Upper lobe of right lung (tissue), 1 donor: Measurements from ENCODE around the gene TEP1. TPM values are rescaled to one million over a fixed set of nuclear protein-coding genes. Genes with fewer than 3 reads are reported as not detected.

Source experiments
- ATAC-seq: fragments of 200-7000 bp; cut with Tn5 transposase; one replicate; pipeline ENCODE4 v1.9.1; 2020; ENCODE audit warnings: mild to moderate bottlenecking, moderate library complexity
- DNase-seq: peaks from one replicate; pipeline ENCODE4 v3.0.0-alpha.2; 2020
- H3K27ac ChIP-seq: fragments of 200-600 bp; one replicate; pipeline ENCODE4 v1.8.0; 2022
- H3K27me3 ChIP-seq: fragments of 200-600 bp; one replicate; pipeline ENCODE4 v1.8.0; 2022; ENCODE audit warnings: mild to moderate bottlenecking
- H3K36me3 ChIP-seq: fragments of 200-600 bp; one replicate; pipeline ENCODE4 v1.8.0; 2022
- H3K4me1 ChIP-seq: fragments of 200-600 bp; one replicate; pipeline ENCODE4 v1.8.0; 2022
- H3K4me3 ChIP-seq: fragments of 200-600 bp; one replicate; pipeline ENCODE4 v1.8.0; 2022; ENCODE audit warnings: mild to moderate bottlenecking
- H3K9me3 ChIP-seq: fragments of 200-600 bp; one replicate; pipeline ENCODE4 v1.8.0; 2022
- intact Hi-C: fragments of 100-400 bp; cut with DNase I; formaldehyde crosslinking; loops from one replicate; pipeline ENCODE4 v1.11.0; 2022
- long read RNA-seq: library from polyadenylated mRNA; unstranded; transcript quantifications from one replicate; pipeline ENCODE4 v2.0.0, GENCODE V29; 2021
- total RNA-seq: library from RNA; stranded (reverse); fragmentation: NEBNext Ultra II Directional; extraction: Animal tissue kit (Norgen Biotek cat#: 25700); gene quantifications from one replicate; pipeline ENCODE4 v1.2.1, GENCODE V29; 2021
- TF ChIP-seq, protein P1 (sequence below): fragments of 200-600 bp; IDR thresholded peaks from one replicate; pipeline ENCODE4 v1.8.0; 2022; ENCODE audit warnings: antibody characterized with exemption
- donor health status: DM: no; HTN: yes; CAD: no; lungs with severe emphysema.

TEP1 gene
- 48.9 TPM for total RNA-seq
- long read RNA-seq, partial matches to known transcripts = 6 of 14 reads
- long read RNA-seq, other reads (novel, unspliced or antisense) = 7 of 14 reads

DNA sequence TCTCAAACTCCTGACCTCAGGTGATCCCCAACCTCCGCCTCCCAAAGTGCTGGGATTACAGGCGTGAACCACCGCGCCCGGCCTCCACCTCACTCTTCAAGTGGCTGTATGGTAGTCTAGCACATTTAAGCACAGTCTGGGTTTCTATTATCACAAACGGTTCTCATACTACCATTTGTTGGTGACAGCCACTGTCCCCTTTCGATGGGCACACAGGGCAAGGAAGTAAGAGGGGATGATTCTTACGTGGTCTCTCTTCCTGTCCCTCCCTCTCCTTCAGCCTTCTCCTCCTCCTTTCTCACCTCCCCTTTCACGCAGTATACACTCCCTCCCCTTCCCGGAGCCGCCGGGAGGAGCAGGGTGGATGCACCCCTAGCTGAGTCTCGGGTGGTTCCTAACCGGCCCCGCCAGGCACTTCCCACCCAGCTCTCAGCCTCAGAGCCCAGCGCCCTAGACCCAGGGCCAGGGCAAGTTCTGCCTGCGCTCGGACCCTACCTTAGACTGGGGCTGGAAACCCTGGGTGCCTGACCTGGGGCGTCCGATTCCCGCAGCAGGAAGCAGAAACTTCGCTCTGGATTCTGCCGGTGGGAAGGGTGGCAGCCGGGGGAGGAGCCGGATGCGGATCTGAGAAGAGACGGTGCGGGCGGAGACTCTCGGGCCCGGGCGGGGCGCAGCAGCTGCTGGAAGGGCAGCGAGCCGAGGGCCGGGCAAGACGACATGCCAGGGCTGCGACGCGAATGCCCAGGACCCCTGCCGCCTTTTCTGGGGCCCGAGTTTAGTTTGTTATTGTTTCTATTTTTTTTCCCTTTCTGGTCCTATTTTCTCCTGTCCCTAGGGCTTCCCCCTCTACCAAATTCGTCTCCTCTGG, at the start of gene TEP1:
Gene TEP1 (minus strand): TSS at position 626 of the 868 bp plus-strand sequence. CDS start 5,062 bp downstream, outside the sequence.
- Histone ChIP-seq H3K4me1 (peaks cover 18% of the 10 kb centered on the region), H3K36me3 (peaks cover 4% of the 10 kb centered on the region), H3K27me3 (no peaks in the 10 kb centered on the region), H3K9me3 (no peaks in the 10 kb centered on the region), H3K27ac (peak within 1 kb of the TSS; percentile 94), H3K4me3 (peak within 1 kb of the TSS; percentile 83)
- TF ChIP-seq, protein P1, sequence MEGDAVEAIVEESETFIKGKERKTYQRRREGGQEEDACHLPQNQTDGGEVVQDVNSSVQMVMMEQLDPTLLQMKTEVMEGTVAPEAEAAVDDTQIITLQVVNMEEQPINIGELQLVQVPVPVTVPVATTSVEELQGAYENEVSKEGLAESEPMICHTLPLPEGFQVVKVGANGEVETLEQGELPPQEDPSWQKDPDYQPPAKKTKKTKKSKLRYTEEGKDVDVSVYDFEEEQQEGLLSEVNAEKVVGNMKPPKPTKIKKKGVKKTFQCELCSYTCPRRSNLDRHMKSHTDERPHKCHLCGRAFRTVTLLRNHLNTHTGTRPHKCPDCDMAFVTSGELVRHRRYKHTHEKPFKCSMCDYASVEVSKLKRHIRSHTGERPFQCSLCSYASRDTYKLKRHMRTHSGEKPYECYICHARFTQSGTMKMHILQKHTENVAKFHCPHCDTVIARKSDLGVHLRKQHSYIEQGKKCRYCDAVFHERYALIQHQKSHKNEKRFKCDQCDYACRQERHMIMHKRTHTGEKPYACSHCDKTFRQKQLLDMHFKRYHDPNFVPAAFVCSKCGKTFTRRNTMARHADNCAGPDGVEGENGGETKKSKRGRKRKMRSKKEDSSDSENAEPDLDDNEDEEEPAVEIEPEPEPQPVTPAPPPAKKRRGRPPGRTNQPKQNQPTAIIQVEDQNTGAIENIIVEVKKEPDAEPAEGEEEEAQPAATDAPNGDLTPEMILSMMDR = no peak
- DNase-seq (peak; percentile 95), ATAC-seq (peak; percentile 97)
- intact Hi-C loops = no loop called here

DNA sequence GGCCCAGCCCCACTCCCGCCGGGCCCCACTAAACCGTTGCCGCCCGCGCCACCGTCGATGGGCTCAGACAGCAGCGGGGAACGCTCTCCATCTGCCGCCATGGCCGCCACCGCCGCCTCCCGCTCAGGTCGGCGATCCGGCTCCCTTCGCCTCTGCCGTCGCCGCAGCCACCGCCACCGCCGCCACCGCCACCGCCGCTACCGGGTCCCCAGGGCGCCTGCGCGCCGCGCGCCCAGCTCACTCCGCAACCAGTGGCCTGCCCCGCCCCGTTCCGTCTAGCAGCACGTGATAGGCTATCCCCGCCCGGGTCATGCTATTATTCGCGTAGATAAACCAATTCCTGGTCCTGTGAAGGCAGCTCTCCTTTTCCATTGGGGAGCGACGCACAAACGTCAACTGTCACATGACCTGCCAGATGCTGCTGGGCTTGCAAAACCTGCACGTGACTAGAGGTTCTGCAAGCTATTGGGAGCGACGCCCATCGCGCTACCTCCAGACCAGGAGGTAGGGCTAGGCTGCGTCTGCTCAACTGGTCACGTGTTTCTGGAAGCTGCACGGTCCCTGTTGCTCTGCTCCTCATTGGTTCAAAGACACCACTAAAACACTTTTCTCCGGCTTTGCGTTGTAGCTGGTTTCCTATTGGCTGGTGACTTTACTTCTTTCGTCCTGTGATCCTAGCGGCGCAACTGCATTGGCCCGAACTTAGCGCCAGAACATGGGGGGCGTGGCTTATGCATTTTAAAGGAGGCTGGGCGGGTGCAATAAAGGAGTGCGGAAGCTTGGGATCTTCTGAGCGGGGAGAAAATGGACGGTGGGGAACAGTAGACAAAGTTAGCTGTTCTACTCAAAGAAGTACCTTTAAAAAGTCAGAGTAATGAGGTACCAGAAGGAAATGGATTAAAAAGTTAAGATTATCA, 48.2 kb upstream of the TEP1 start, which contains the start of gene PIP4P1:
Gene PIP4P1 (minus strand): TSS at position 210 of the 917 bp plus-strand sequence. CDS start 109 bp downstream, at position 101.
- ATAC-seq (peak; percentile 96), DNase-seq (peak; percentile 99)
- Histone ChIP-seq H3K27me3 (no peaks in the 10 kb centered on the region), H3K4me3 (peak within 1 kb of the TSS; percentile 97), H3K9me3 (no peaks in the 10 kb centered on the region), H3K27ac (peak within 1 kb of the TSS; percentile 89), H3K36me3 (peaks cover 39% of the 10 kb centered on the region), H3K4me1 (peaks cover 25% of the 10 kb centered on the region)
- TF ChIP-seq, protein P1 = no peak
- intact Hi-C loops = no loop called here

DNA sequence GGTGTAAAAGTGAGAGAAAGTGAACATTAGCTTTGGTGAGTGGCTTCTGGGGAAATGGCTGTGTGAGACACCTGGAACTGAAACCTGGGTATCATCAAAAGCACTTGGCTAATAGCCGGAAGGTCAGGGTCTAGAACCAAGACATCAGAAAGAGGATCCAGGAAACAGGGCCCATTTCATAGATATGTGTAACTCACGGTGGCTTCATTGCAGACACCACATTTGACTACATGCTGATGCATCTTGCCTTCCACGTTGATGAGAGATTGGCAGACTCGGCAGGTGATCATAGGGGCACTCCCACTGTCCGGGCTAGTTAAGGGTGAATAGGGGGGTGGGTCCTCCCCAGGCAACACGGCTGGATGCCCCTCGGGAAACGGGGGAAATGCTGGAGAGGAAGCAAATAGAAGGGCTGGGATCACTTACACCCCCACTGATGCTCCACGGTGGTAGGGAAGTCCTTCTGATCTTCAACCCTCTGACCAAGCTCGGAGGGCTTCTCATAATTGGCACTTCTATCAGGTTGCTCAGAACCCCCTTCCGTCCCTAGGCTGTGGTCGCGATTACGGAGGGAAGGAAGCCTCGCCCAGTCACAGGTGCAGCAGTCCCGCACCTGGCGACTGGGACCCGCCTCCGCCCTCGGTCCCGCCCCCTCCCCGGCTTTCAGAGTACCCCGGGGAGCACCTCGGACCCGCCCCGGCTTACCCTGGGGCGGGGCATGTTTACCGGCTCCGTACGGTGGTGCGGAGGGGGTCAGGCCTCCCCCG, 47.3 kb upstream of the TEP1 start:
- Histone ChIP-seq H3K4me3 (peak overlapping the region; percentile 97), H3K27ac (peak overlapping the region; percentile 89), H3K9me3 (no peaks in the 10 kb centered on the region), H3K36me3 (peaks cover 43% of the 10 kb centered on the region), H3K27me3 (no peaks in the 10 kb centered on the region), H3K4me1 (peaks cover 33% of the 10 kb centered on the region)
- ATAC-seq (peak; percentile 54), DNase-seq (peak; percentile 87)
- TF ChIP-seq, protein P1 = no peak
- intact Hi-C loops = no loop called here

DNA sequence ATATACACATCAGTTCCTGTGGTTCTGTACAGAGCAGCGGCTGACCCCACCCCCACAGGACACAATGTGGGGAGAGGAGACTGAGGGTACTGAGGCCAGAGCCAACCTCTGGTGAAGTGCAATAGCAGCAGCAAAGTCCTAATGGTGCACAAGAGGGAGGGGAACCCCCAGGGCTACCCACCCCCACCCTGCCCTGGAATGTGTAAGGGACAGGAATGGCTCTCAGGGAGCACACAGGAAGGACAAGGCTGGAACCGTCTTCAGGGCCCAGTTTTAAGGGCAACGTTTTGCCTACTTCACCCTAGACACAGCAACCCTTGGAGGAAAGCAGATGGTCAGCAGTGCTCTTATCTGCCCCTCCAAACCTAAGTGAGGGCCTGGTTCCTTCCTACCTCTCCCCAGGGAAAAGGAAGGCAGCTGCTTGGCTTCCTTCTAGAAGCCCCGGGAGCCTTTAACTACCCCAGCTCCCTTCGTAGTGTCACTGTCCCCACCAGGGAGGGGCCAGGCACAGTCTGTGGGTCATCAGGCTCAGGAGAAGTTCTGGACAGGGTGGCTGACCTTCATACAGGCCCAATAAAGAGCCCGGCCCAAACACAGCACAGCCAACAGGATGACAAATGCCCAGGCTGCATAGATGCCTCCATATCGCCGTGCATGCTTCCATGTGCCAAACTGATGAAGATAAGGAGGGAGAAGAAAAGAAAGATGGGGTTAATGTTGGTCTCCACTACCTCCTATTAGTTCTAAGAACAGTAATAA, 44.9 kb upstream of the TEP1 start:
- Histone ChIP-seq H3K27ac (no peak overlapping the region), H3K4me1 (peaks cover 44% of the 10 kb centered on the region), H3K4me3 (no peak overlapping the region), H3K27me3 (no peaks in the 10 kb centered on the region), H3K9me3 (no peaks in the 10 kb centered on the region), H3K36me3 (peaks cover 43% of the 10 kb centered on the region)
- DNase-seq (no peak), ATAC-seq (no peak)
- TF ChIP-seq, protein P1 = no peak
- intact Hi-C loops = no loop called here
